ENCODE measurements around the gene RHBDD3. TPM values are rescaled to one million over a fixed set of nuclear protein-coding genes. Genes with fewer than 3 reads are reported as not detected.

Gene RHBDD3
- total and polyA plus RNA-seq, 2 of the 4 experiments (the other 2 are of a cell fraction) = 5.7 to 21.5 TPM

- Histone ChIP-seq H3K18ac (ENCODE audit: low read depth, low read length) (no peak overlapping the region), H4K5ac (ENCODE audit: low read depth, low read length) (no peak overlapping the region; the same call in 1 of the 2 replicates), H3K9me1 (ENCODE audit: insufficient read depth, low read length) (0 out of 2 replicates have a peak, but pooled peaks cover 2% of the 10 kb centered on the region), H4K20me1 (ENCODE audit: insufficient read depth, low read length) (no peaks in the 10 kb centered on the region; the same call in 1 of the 2 replicates), H3K23ac (ENCODE audit: low read depth, low read length) (no peak overlapping the region), H2BK5ac (ENCODE audit: low read depth, low read length, poor library complexity, severe bottlenecking) (no peak overlapping the region), H2BK15ac (ENCODE audit: low read depth, low read length) (no peak overlapping the region; the same call in 2 of the 3 replicates), H3K4me2 (ENCODE audit: low read depth, low read length) (no peak overlapping the region; the same call in 1 of the 2 replicates), H4K8ac (ENCODE audit: low read depth in 2 of 2, low read length in 2 of 2) (no peak overlapping the region), H2BK120ac (ENCODE audit: low read depth, low read length) (peak overlapping the region; percentile 26; the same call in 1 of the 2 replicates), H2AK5ac (ENCODE audit: low read depth, low read length) (no peak overlapping the region), H3K27me3 (ENCODE audit: control insufficient read depth, insufficient read depth, low read length) (peaks cover 9% of the 10 kb centered on the region), H3K9ac (ENCODE audit: low read depth, low read length) (no peak overlapping the region), H3K27ac (ENCODE audit: insufficient read depth, low read length) (no peak overlapping the region), H3K14ac (replicated peaks; ENCODE audit: low read depth, low read length) (no peak overlapping the region), H2BK20ac (ENCODE audit: low read depth, low read length) (no peak overlapping the region), H3K36me3 (ENCODE audit: control insufficient read depth, insufficient read depth, low read length) (no peaks in the 10 kb centered on the region), H3K4ac (ENCODE audit: low read depth, low read length) (0 out of 2 replicates have a peak overlapping the region, but pooled peaks have one; percentile 2), H3K4me1 (ENCODE audit: control insufficient read depth, insufficient read depth, low read length) (peaks cover 11% of the 10 kb centered on the region), H3K9me3 (ENCODE audit: control insufficient read depth, insufficient read depth, low read length) (no peaks in the 10 kb centered on the region), H3K79me1 (ENCODE audit: low read depth in 1 of 2, low read length in 2 of 2) (no peaks in the 10 kb centered on the region), H4K91ac (ENCODE audit: insufficient read depth, low read depth, low read length) (0 out of 2 replicates have a peak overlapping the region, but pooled peaks have one; percentile 12), H2AFZ (replicated peaks; ENCODE audit: low read length, poor library complexity) (peak overlapping the region; percentile 40), H2AK9ac (replicated peaks; ENCODE audit: low read depth, low read length, poor library complexity) (no peak overlapping the region), H3K56ac (ENCODE audit: extremely low read depth, insufficient read depth, low read length) (no peak overlapping the region), H3K4me3 (ENCODE audit: insufficient read depth, low read depth, low read length) (no peak overlapping the region)
- POLR2A ChIA-PET (ENCODE audit: unreplicated experiment) = no interaction called here
- in situ Hi-C loops (cut with MboI; ENCODE audit: low sequenced_read_pairs) (no loop called here), intact Hi-C loops (cut with micrococcal nuclease) (no loop called here), dilution Hi-C loops (cut with HindIII; ENCODE audit: low sequenced_read_pairs, unreplicated experiment) (no loop called here)
- BruUV-seq (replicated peaks) = no TSS peak
- ATAC-seq (ENCODE audit: low read depth) (peak; percentile 60), DNase-seq (no peak)
- TF ChIP-seq USF2 (IDR thresholded peaks at IDR 0.05; ENCODE audit: low read depth, low read length) (no peak), FOS (IDR thresholded peaks at IDR 0.05; ENCODE audit: low read depth, low read length) (no peak), BHLHE40 (IDR thresholded peaks at IDR 0.05; ENCODE audit: low read depth, low read length) (no peak), CEBPB (IDR thresholded peaks at IDR 0.05; ENCODE audit: low read depth, low read length) (no peak), MAZ (IDR thresholded peaks at IDR 0.05; ENCODE audit: borderline replicate concordance, low read depth, low read length) (no peak), RAD21 (IDR thresholded peaks at IDR 0.05; ENCODE audit: low read length) (no peak), NFE2L2 (IDR thresholded peaks at IDR 0.05; ENCODE audit: low read depth, low read length) (no peak), SMC3 (IDR thresholded peaks at IDR 0.05; ENCODE audit: low read depth, low read length) (no peak), MXI1 (IDR thresholded peaks at IDR 0.05; ENCODE audit: borderline replicate concordance, low read depth, low read length) (no peak), RCOR1 (IDR thresholded peaks at IDR 0.05; ENCODE audit: insufficient replicate concordance, low read length) (no peak)
- 93% methylated on average over 2 of the region's 14 CpGs; no CpG with 5 or more reads in 1 of the 2 experiments for WGBS, 2 experiments (ENCODE audit: extremely low coverage in 2 of 2, insufficient read length in 1 of 2)
- CTCF ChIA-PET = interaction anchor here (0.6 kb wide), 2 partner anchors 26 to 277 kb away, joined by 3 read pairs; no protein-coding TSS in a partner anchor
Measured at GRCh38 chr22:29219881-29220670, 47.7 kb downstream of the RHBDD3 start.

Data from IMR-90 (cell line).